Neutrophil (primary cell): ENCODE data around the gene LYRM2.

Experiments
- H3K27ac ChIP-seq: fragments of 200-600 bp; sonication (generic); 2 replicates; pipeline ENCODE4 v1.5.1; 2016; ENCODE audit warnings: mild to moderate bottlenecking, moderate library complexity
- H3K27me3 ChIP-seq: fragments of 200-600 bp; sonication (generic); 2 replicates; pipeline ENCODE4 v1.6.0; 2016; ENCODE audit warnings: mild to moderate bottlenecking
- H3K36me3 ChIP-seq: fragments of 200-600 bp; sonication (generic); 2 replicates; pipeline ENCODE4 v1.5.1; 2017
- H3K4me1 ChIP-seq, 2 experiments: fragments of 200-600 bp in 1 of 2; sonication (generic) in 1 of 2; 1 replicate in 1 of 2; 2 replicates in 1 of 2; pipeline versions ENCODE4 v1.5.1 to v1.6.1; 2013 to 2016; ENCODE audit warnings: low read depth in 1 of 2, low read length in 1 of 2, mild to moderate bottlenecking in 1 of 2, moderate library complexity in 1 of 2; ENCODE audit not compliant: control insufficient read depth in 1 of 2, insufficient read depth in 1 of 2
- H3K4me3 ChIP-seq, 2 experiments: fragments of 200-600 bp in 1 of 2; sonication (generic) in 1 of 2; 1 replicate in 1 of 2; 2 replicates in 1 of 2; pipeline ENCODE4 v1.5.1; 2013 to 2016; ENCODE audit warnings: low read depth in 1 of 2, low read length in 1 of 2, mild to moderate bottlenecking in 1 of 2, moderate library complexity in 1 of 2
- H3K9me3 ChIP-seq: fragments of 200-600 bp; sonication (generic); 2 replicates; pipeline ENCODE4 v1.5.1; 2016
- TF ChIP-seq, protein P1 (sequence below): fragments of 200-600 bp; sonication (generic); IDR thresholded peaks from 2 replicates; pipeline ENCODE4 v1.5.1; 2016; ENCODE audit warnings: antibody characterized with exemption

LYRM2 gene

DNA sequence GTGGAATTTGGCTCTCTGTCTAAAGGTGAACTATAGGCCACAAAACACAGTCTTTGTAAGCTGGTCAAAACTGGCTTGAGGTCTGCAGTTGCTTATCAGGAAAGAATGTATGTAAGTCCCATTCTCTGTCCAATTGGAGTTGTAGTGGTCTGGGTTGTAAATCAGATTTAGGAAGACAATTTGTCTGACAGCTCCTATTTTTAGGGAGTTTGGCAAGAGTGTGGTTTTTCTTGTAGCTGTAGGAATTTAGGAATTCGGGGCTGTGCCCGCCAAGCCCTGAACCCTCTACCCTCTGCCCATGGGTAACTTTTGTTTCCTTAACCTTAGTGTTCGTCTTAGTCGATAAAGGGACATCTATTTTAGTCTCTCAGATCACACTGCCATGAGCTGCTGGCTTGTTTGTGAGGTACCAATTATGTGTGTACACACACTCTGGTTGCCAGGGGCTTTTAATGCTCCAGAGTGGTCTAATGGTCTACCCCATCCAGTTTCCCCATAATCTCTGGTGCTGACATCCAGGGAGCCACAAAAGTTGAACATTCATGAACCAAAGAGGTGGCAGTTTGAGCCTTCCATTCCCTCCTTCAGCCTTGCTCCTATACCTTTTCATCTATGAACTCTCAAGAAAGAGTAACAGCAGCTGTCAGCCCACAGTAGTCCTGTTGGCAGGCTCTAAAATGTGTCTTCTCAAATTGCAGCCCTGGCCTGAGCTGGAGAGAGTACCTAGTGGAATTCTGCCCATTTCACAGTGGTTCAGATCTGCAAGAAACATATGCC lies 112.6 kb downstream of the LYRM2 start:
- no peaks in the 10 kb centered on the region for H3K36me3 ChIP-seq
- no peak overlapping the region for H3K27ac ChIP-seq
- H3K4me1 ChIP-seq, result no peaks in the 10 kb centered on the region
- H3K4me3 ChIP-seq, result no peak overlapping the region
- H3K9me3 ChIP-seq, result no peaks in the 10 kb centered on the region
- TF ChIP-seq, protein P1, sequence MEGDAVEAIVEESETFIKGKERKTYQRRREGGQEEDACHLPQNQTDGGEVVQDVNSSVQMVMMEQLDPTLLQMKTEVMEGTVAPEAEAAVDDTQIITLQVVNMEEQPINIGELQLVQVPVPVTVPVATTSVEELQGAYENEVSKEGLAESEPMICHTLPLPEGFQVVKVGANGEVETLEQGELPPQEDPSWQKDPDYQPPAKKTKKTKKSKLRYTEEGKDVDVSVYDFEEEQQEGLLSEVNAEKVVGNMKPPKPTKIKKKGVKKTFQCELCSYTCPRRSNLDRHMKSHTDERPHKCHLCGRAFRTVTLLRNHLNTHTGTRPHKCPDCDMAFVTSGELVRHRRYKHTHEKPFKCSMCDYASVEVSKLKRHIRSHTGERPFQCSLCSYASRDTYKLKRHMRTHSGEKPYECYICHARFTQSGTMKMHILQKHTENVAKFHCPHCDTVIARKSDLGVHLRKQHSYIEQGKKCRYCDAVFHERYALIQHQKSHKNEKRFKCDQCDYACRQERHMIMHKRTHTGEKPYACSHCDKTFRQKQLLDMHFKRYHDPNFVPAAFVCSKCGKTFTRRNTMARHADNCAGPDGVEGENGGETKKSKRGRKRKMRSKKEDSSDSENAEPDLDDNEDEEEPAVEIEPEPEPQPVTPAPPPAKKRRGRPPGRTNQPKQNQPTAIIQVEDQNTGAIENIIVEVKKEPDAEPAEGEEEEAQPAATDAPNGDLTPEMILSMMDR, result no peak
- no peaks in the 10 kb centered on the region for H3K27me3 ChIP-seq

DNA sequence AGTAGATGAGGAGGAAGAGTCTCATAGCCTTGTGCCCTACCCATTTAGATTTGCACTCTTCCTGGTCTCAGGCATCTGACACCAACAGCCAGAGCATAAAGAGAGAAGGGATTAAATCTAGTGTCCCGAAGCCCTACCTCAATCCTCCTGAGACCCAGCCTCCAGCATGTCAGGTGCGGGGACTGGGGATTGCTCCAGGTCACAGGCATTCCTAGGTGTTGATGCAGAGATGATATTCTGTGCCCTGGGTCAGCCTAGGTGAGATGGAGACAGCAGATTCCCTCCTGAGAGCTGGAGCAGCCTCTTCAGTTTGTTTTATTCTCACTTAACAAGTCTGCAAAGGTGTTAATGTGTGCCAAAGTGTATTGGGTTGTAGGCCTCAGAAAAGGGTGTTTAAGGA lies 115.8 kb downstream of the LYRM2 start:
- H3K9me3 ChIP-seq, result no peaks in the 10 kb centered on the region
- H3K36me3 ChIP-seq, result no peaks in the 10 kb centered on the region
- H3K27ac ChIP-seq, result no peak overlapping the region
- H3K4me1 ChIP-seq, result no peaks in the 10 kb centered on the region
- H3K4me3 ChIP-seq, result no peak overlapping the region
- TF ChIP-seq, protein P1, result no peak
- H3K27me3 ChIP-seq, result no peaks in the 10 kb centered on the region

DNA sequence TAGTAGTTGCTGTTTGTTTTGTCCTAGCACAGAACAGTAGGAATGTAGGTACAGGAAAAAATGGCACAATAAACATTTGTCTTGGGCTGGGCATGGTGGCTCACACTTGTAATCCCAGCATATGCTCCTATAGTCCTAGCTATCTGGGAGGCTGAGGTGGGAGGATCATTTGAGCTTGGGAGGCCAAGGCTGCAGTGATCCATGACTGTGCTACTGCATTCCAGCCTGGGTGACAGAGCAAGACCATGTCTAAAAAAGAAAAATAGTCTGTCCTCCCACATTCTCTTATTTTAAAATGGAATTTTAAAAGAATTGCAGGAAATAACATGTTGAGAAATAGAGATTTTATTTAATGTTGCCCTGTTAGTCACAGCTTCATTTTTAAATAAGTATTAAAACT lies 117.8 kb downstream of the LYRM2 start:
- TF ChIP-seq, protein P1, result no peak

GRCh38 chr6:89518352-89519055 lies 120.0 kb downstream of the LYRM2 start:
- TF ChIP-seq, protein P1, result no peak
- H3K27ac ChIP-seq, result no peak overlapping the region

More for the DNA sequence above, 117.8 kb downstream of the LYRM2 start:
- no peaks in the 10 kb centered on the region for H3K9me3 ChIP-seq
- H3K36me3 ChIP-seq, result no peaks in the 10 kb centered on the region
- no peaks in the 10 kb centered on the region for H3K4me1 ChIP-seq
- H3K27me3 ChIP-seq, result no peaks in the 10 kb centered on the region
- H3K4me3 ChIP-seq, result no peak overlapping the region
- H3K27ac ChIP-seq, result no peak overlapping the region

More at GRCh38 chr6:89518352-89519055, 120.0 kb downstream of the LYRM2 start:
- Histone ChIP-seq H3K36me3 (no peaks in the 10 kb centered on the region), H3K27me3 (no peaks in the 10 kb centered on the region), H3K9me3 (no peaks in the 10 kb centered on the region), H3K4me1 (no peaks in the 10 kb centered on the region), H3K4me3 (no peak overlapping the region)
